IMR-90 (cell line): ENCODE results near the gene MAB21L2. TPM values are rescaled to one million over a fixed set of nuclear protein-coding genes. Genes with fewer than 3 reads are reported as not detected.

Source experiments
- ATAC-seq: fragments of 200-7000 bp; cut with Tn5 transposase; 2 replicates; pipeline ENCODE4 v1.9.1; 2020; ENCODE audit warnings: low read depth, mild to moderate bottlenecking, moderate library complexity
- BruUV-seq: library from RNA; stranded (reverse); fragments of 400-500 nt; replicated peaks from 2 replicates; lab custom pipeline; 2021; lab: Mats Ljungman, UMichigan
- CTCF ChIA-PET: fragments of 300-600 bp; formaldehyde crosslinking; extraction: SDS; loops from one replicate; lab custom pipeline; 2021; ENCODE audit warnings: antibody characterized with exemption; lab: Yijun Ruan, JAX
- POLR2A ChIA-PET: fragments of 300-600 bp; sonication (Branson Sonifier 250); formaldehyde crosslinking; loops from one replicate; lab custom pipeline; 2022; ENCODE audit warnings: antibody characterized with exemption; ENCODE audit not compliant: unreplicated experiment; lab: Charles Lee
- DNase-seq: peaks from one replicate; pipeline ENCODE4 v3.0.0; 2013
- H2AFZ ChIP-seq: replicated peaks from 2 replicates; pipeline ENCODE3; 2013; ENCODE audit warnings: low read length, mild to moderate bottlenecking; ENCODE audit not compliant: poor library complexity
- H2AK5ac ChIP-seq: 2 replicates; pipeline ENCODE4 v1.6.1; 2013; ENCODE audit warnings: low read depth, low read length, inconsistent platforms
- H2AK9ac ChIP-seq: replicated peaks from 2 replicates; pipeline ENCODE3; 2013; ENCODE audit warnings: mild to moderate bottlenecking, low read depth, low read length, moderate library complexity; ENCODE audit not compliant: poor library complexity
- H2BK120ac ChIP-seq: 2 replicates; pipeline ENCODE4 v1.6.1; 2013; ENCODE audit warnings: low read depth, low read length, inconsistent platforms
- H2BK15ac ChIP-seq: 3 replicates; pipeline ENCODE4 v1.6.1; 2013; ENCODE audit warnings: low read depth, low read length, inconsistent platforms
- H2BK20ac ChIP-seq: 2 replicates; pipeline ENCODE4 v1.6.1; 2013; ENCODE audit warnings: low read depth, mild to moderate bottlenecking, inconsistent platforms, low read length, moderate library complexity
- H2BK5ac ChIP-seq: 2 replicates; pipeline ENCODE4 v1.6.1; 2013; ENCODE audit warnings: mild to moderate bottlenecking, low read depth, low read length, inconsistent platforms; ENCODE audit not compliant: poor library complexity, severe bottlenecking
- H3K14ac ChIP-seq: replicated peaks from 2 replicates; pipeline ENCODE4 v1.6.1; 2013; ENCODE audit warnings: low read depth, low read length, inconsistent platforms
- H3K18ac ChIP-seq: 2 replicates; pipeline ENCODE4 v1.6.1; 2013; ENCODE audit warnings: low read depth, low read length, control low read depth
- H3K23ac ChIP-seq: 2 replicates; pipeline ENCODE4 v1.6.1; 2013; ENCODE audit warnings: low read depth, low read length, inconsistent platforms
- H3K27ac ChIP-seq: 2 replicates; pipeline ENCODE4 v1.5.1; 2013; ENCODE audit warnings: mild to moderate bottlenecking, control low read depth, low read length; ENCODE audit not compliant: insufficient read depth
- H3K27me3 ChIP-seq: 2 replicates; pipeline ENCODE4 v1.6.1; 2013; ENCODE audit warnings: low read length; ENCODE audit not compliant: control insufficient read depth, insufficient read depth
- H3K36me3 ChIP-seq: 2 replicates; pipeline ENCODE4 v1.6.1; 2013; ENCODE audit warnings: low read length, mixed read lengths; ENCODE audit not compliant: control insufficient read depth, insufficient read depth
- H3K4ac ChIP-seq: 2 replicates; pipeline ENCODE4 v1.6.1; 2013; ENCODE audit warnings: low read depth, low read length, inconsistent platforms
- H3K4me1 ChIP-seq: 2 replicates; pipeline ENCODE4 v1.6.1; 2013; ENCODE audit warnings: low read length, mixed read lengths; ENCODE audit not compliant: control insufficient read depth, insufficient read depth
- H3K4me2 ChIP-seq: 2 replicates; pipeline ENCODE4 v1.6.1; 2013; ENCODE audit warnings: low read depth, mild to moderate bottlenecking, control low read depth, low read length, moderate library complexity
- H3K4me3 ChIP-seq: 2 replicates; pipeline ENCODE4 v1.5.1; 2013; ENCODE audit warnings: low read depth, mild to moderate bottlenecking, control low read depth, low read length, moderate library complexity; ENCODE audit not compliant: insufficient read depth
- H3K56ac ChIP-seq: 2 replicates; pipeline ENCODE4 v1.6.1; 2013; ENCODE audit warnings: low read length, inconsistent platforms; ENCODE audit not compliant: insufficient read depth; ENCODE audit errors: extremely low read depth
- H3K79me1 ChIP-seq, 2 experiments: 2 replicates each; pipeline ENCODE4 v1.6.1; 2013; ENCODE audit warnings: low read length in 2 of 2, inconsistent platforms in 1 of 2, low read depth in 1 of 2
- H3K9ac ChIP-seq: 2 replicates; pipeline ENCODE4 v1.6.1; 2013; ENCODE audit warnings: low read depth, low read length, control low read depth
- H3K9me1 ChIP-seq: 2 replicates; pipeline ENCODE4 v1.6.1; 2013; ENCODE audit warnings: low read length, inconsistent platforms; ENCODE audit not compliant: insufficient read depth
- H3K9me3 ChIP-seq: 2 replicates; pipeline ENCODE4 v1.6.1; 2013; ENCODE audit warnings: low read length; ENCODE audit not compliant: control insufficient read depth, insufficient read depth
- H4K20me1 ChIP-seq: 2 replicates; pipeline ENCODE4 v1.6.1; 2013; ENCODE audit warnings: low read length, inconsistent platforms; ENCODE audit not compliant: insufficient read depth
- H4K5ac ChIP-seq: 2 replicates; pipeline ENCODE4 v1.6.1; 2013; ENCODE audit warnings: mild to moderate bottlenecking, low read depth, low read length, control low read depth
- H4K8ac ChIP-seq, 2 experiments: 2 replicates each; pipeline ENCODE4 v1.6.1; 2013; ENCODE audit warnings: low read depth in 2 of 2, low read length in 2 of 2, control low read depth in 1 of 2, inconsistent platforms in 1 of 2
- H4K91ac ChIP-seq: 2 replicates; pipeline ENCODE4 v1.6.1; 2013; ENCODE audit warnings: low read depth, low read length, inconsistent platforms; ENCODE audit not compliant: insufficient read depth
- BHLHE40 ChIP-seq: fragments of 150-350 bp; IDR thresholded peaks from 2 replicates; pipeline ENCODE4 v1.6.1; 2016; ENCODE audit warnings: mild to moderate bottlenecking, low read depth, low read length
- CTCF ChIP-seq: conservative IDR thresholded peaks from 2 replicates; pipeline ENCODE4 v1.5.1; 2012; ENCODE audit warnings: mild to moderate bottlenecking, low read depth, low read length, improper control_type of control experiment
- ELK1 ChIP-seq: fragments of 150-350 bp; IDR thresholded peaks from 2 replicates; pipeline ENCODE4 v1.6.1; 2016; ENCODE audit warnings: low read depth, mild to moderate bottlenecking, low read length, moderate library complexity, borderline replicate concordance
- FOS ChIP-seq: fragments of 150-350 bp; IDR thresholded peaks from 2 replicates; pipeline ENCODE4 v1.6.1; 2016; ENCODE audit warnings: low read depth, low read length
- POLR2A ChIP-seq: IDR thresholded peaks from 2 replicates; pipeline ENCODE4 v1.6.1; 2012; ENCODE audit warnings: mild to moderate bottlenecking, low read depth, low read length
- RAD21 ChIP-seq: IDR thresholded peaks from 2 replicates; pipeline ENCODE4 v1.6.1; 2012; ENCODE audit warnings: low read length, improper control_type of control experiment
- RFX5 ChIP-seq: IDR thresholded peaks from 2 replicates; pipeline ENCODE4 v1.8.0; 2012; ENCODE audit warnings: low read depth, mild to moderate bottlenecking, low read length, moderate library complexity
- SMC3 ChIP-seq: fragments of 150-350 bp; IDR thresholded peaks from 2 replicates; pipeline ENCODE4 v1.6.1; 2016; ENCODE audit warnings: low read depth, mild to moderate bottlenecking, antibody characterized with exemption, low read length, moderate library complexity
- USF2 ChIP-seq: fragments of 150-350 bp; IDR thresholded peaks from 2 replicates; pipeline ENCODE4 v1.6.1; 2017; ENCODE audit warnings: mild to moderate bottlenecking, antibody characterized with exemption, low read length, low read depth
- WGBS, 2 experiments: methylation state at CpG; one replicate each; pipeline versions ENCODE4 v1.1.5 to v1.1.7; 2013; ENCODE audit warnings: missing lambda C conversion rate in 2 of 2; ENCODE audit not compliant: insufficient read length in 1 of 2; ENCODE audit errors: extremely low coverage in 2 of 2; 5-methylcytosine and 5-hydroxymethylcytosine counted together
- dilution Hi-C: fragments of 300-500 bp; cut with HindIII; formaldehyde crosslinking; loops from one replicate; pipeline ENCODE4 v1.14.3; 2018; ENCODE audit warnings: low sequenced_read_pairs; ENCODE audit not compliant: unreplicated experiment
- in situ Hi-C: fragments of 300-500 bp; cut with MboI; formaldehyde crosslinking; loops from 3 replicates; pipeline ENCODE4 v1.14.3; 2019; ENCODE audit warnings: low sequenced_read_pairs, inconsistent platforms, mixed read lengths
- intact Hi-C: fragments of 100-400 bp; cut with micrococcal nuclease; formaldehyde crosslinking; loops from 2 replicates; pipeline ENCODE4 v1.10.0; 2022
- polyA plus RNA-seq, 3 experiments: library from polyadenylated mRNA; depleted of rRNA; stranded (reverse); fragments of >200 nt; gene quantifications; 2 replicates each; pipeline ENCODE4 v1.2.3, GENCODE V29; 2012; ENCODE audit warnings: low replicate concordance in 1 of 3
- total RNA-seq: library from RNA; depleted of rRNA; stranded (reverse); fragments of >200 nt; gene quantifications from 2 replicates; pipeline ENCODE4 v1.2.3, GENCODE V29; 2012

The MAB21L2 gene
- total and polyA plus RNA-seq, 2 of the 4 experiments (the other 2 are of a cell fraction) = 7.6 to 12.0 TPM

GRCh38 chr4:150624055-150624454 lies 42.1 kb downstream of the MAB21L2 start:
- dilution Hi-C loops (no loop called here), intact Hi-C loops (no loop called here), in situ Hi-C loops (no loop called here)
- H3K27ac ChIP-seq = no peak overlapping the region
- H4K5ac ChIP-seq = no peak overlapping the region
- no peak overlapping the region for H3K23ac ChIP-seq
- no peaks in the 10 kb centered on the region for H4K20me1 ChIP-seq
- H2AK9ac ChIP-seq = no peak overlapping the region
- no peaks in the 10 kb centered on the region for H3K9me1 ChIP-seq
- BruUV-seq = no TSS peak
- DNase-seq = no peak
- H4K91ac ChIP-seq = no peak overlapping the region
- H2BK120ac ChIP-seq = no peak overlapping the region
- H2BK20ac ChIP-seq = no peak overlapping the region
- H3K9me3 ChIP-seq = no peaks in the 10 kb centered on the region
- H2AK5ac ChIP-seq = no peak overlapping the region
- ChIA-PET POLR2A (no interaction called here), CTCF (no interaction called here)
- no peaks in the 10 kb centered on the region for H3K27me3 ChIP-seq
- no peak overlapping the region for H3K56ac ChIP-seq
- WGBS, 2 experiments = no CpG with 5 or more reads among the region's 1 CpG
- no peak overlapping the region for H2AFZ ChIP-seq
- no peak for ATAC-seq
- H3K36me3 ChIP-seq = no peaks in the 10 kb centered on the region
- no peak overlapping the region for H2BK15ac ChIP-seq
- no peak overlapping the region for H2BK5ac ChIP-seq
- H3K18ac ChIP-seq = no peak overlapping the region
- no peak overlapping the region for H3K9ac ChIP-seq
- no peak overlapping the region for H3K14ac ChIP-seq
- H3K4me1 ChIP-seq = no peaks in the 10 kb centered on the region
- no peak overlapping the region for H3K4me3 ChIP-seq
- no peak overlapping the region for H4K8ac ChIP-seq
- H3K4ac ChIP-seq = no peak overlapping the region
- no peak overlapping the region for H3K4me2 ChIP-seq
- H3K79me1 ChIP-seq = no peaks in the 10 kb centered on the region
- TF ChIP-seq RAD21 (no peak), CTCF (no peak), BHLHE40 (no peak), FOS (no peak), ELK1 (no peak), USF2 (no peak), SMC3 (no peak), RFX5 (no peak), POLR2A (no peak)
